ENCODE results near the gene HBG2.

DNA sequence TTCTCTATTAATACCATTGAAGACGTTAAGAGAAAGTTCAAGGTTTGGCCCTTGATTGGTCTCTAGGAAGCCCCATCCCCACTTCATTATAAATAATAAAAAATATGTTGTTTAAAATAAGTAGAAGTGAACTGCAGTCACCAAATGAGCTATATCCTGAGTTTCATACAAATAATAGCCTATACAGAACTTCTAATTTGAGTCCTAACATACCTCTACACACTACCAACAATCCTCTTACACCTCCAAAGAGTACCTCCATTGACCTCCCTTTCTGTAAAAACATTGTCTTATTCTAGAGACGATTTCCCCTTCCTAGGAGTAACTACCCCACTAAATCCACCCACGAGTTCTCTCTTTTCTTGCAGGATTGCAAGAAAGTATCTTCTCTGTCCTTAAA is 13.1 kb downstream of the HBG2 start:
- TF ChIP-seq TAF1 (IDR thresholded peaks at IDR 0.05; ENCODE audit: borderline replicate concordance, insufficient read depth, low read length) (no peak), REST (IDR thresholded peaks at IDR 0.05; ENCODE audit: insufficient read depth in 1 of 2, low read depth in 2 of 2, low read length in 2 of 2) (no peak)

Data from PFSK-1 (cell line).